Limb (tissue), 2 donors: ENCODE results near the gene NRG2.

Source experiments
- DNase-seq, 2 donors: peaks; one replicate each; pipeline ENCODE4 v3.0.0-alpha.2; 2016; ENCODE audit errors: extremely low spot score in 2 of 2

The NRG2 gene

GRCh38 chr5:140042643-140043507 lies at the start of gene NRG2:
Gene NRG2 (minus strand): TSS chr5:140043299.
- peak; percentile 12 to 80 for DNase-seq

DNA sequence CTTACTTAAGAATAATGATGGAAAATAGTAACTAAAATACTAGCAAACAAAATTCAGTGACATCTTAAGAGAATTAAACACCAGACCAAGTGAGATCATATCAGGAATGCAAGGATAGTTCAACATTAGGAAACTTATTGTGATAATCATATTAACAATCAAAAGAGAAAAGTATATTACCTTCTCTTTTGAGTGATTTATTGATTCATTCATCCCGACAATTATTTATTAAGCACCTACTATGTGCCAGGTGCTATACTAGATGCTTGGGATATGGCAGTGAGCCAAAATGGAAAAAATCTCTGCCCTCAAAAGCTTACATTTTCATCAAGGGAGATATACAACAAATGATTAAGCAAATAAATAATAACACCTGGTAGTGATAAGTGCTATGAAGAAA lies 47.2 kb upstream of the NRG2 start:
- DNase-seq: no peak

- DNase-seq: no peak
These were observed 41.4 kb upstream of the NRG2 start for GRCh38 chr5:140084541-140084940.

DNA sequence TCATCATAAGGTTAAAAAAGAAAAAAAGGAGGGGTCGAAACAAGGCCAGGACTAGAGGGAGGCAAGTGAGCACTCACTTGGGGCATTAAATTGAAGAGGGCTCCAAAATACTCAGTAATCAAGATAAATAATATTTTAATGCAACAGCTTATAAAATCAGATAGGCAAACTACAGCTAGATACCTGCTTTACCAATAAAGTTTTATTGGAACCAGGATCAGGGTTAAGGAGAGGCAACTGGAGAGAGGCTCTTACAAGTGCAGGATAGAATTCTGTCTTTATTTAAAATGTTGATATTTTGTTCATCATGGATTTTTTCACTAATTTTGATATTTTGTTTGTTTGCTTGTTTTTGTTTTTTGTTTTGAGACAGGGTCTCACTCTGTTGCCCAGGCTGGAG lies 40.6 kb upstream of the NRG2 start:
- DNase-seq: no peak

- DNase-seq: no peak
These were observed 40.0 kb upstream of the NRG2 start for GRCh38 chr5:140083120-140083519.

DNA sequence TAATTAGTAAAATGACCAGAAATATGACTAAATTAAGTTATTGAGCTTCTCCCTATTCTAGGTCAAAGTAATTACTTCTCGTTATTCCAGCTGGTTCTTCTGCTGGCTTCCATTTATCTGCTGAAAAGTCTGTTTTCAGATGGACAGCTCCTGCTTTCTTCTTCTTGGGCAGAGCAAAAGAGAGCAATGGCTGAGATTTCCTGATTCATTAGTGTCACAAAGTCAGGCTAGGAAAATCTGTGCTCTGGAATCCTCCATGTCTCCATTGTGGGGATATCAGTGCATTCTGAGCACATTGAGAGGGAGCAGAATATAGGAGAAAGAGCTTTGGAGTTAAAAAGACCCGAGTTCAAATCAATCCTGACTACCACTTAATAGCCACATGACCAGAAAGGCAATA lies 33.7 kb upstream of the NRG2 start:
- DNase-seq: no peak

- DNase-seq: no peak
These were observed 33.0 kb upstream of the NRG2 start for GRCh38 chr5:140076142-140076541.

- DNase-seq: no peak
These were observed 32.3 kb upstream of the NRG2 start for GRCh38 chr5:140075371-140075770.

DNA sequence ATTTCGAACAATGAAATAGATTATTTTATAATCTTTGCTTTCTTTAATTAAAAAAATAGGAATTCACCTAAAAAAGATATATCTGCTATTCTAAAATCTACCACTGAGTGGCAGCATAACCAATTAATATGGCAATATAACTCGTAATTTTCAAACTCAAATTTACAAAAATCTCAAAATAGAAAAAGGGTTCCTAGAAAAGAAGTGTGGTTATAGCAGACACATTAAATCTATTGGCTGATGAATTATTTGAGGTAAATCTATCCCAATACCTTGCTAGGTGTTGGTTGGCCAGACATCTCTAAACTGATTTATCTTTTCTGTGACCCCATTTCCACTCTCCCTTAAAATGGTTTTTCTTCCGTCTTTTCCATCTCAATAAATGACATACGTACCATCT lies 30.2 kb upstream of the NRG2 start:
- DNase-seq: no peak

GRCh38 chr5:140072812-140073211 lies 29.7 kb upstream of the NRG2 start:
- DNase-seq: no peak

DNA sequence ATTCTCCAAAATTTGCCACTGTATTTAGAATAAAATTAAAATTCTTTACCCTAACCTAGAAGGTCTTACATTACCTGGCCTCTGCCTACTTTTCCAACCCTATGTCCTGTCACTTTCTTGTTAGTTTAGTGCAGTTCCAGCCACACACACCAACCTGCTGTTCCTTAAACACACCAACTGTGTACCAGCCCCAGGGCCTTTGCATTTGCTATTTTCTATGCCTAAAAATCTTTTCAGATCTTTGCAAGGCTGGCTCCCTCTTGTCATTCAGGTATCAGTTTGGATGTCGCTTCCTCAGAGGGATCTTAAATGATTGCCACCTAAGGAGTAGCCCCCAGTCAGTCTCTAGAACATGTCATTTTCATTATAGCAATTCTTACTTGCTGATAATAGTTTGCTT lies 17.7 kb upstream of the NRG2 start:
- DNase-seq: no peak

- DNase-seq: no peak
These were observed 15.3 kb upstream of the NRG2 start for GRCh38 chr5:140058212-140058932.

DNA sequence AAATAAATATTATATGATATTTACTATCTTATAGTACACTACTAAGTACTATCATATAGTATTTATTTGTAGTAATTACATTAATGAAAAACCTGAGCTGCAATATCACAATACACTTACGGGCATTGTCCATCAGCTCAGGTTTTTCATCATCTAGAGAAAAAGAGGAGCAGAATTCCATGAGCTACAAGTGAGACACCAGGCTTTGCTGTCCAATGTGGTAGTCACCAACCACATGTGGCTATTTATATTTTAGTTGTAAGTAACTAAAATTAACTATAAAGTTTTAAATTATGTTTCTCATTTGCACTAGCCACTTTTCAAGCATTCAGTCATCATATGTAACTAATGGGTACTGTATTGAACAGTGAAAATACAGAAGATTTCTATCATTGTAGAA lies 13.8 kb upstream of the NRG2 start:
- DNase-seq: no peak

DNA sequence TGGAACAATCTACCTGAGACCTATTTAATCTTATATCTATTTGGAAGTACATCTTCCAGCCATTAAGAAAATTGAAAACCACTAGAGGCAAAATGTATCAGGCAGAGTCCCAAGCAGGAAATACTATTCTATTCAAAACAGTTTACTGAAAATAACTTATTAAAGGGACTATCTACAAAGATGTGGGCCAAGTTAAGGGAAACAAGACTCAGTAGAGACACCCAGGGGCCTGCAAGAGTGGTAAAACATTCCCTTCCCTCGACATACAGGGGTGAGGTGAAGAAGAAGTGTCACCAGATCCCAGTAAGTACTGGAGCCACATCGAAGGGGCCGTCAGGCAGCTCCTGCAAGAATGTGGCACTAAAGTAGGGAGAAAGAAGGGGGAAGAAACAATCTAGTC lies 12.1 kb upstream of the NRG2 start:
- DNase-seq: no peak

- no peak for DNase-seq
These were observed 11.1 kb upstream of the NRG2 start for GRCh38 chr5:140054086-140054689.

DNA sequence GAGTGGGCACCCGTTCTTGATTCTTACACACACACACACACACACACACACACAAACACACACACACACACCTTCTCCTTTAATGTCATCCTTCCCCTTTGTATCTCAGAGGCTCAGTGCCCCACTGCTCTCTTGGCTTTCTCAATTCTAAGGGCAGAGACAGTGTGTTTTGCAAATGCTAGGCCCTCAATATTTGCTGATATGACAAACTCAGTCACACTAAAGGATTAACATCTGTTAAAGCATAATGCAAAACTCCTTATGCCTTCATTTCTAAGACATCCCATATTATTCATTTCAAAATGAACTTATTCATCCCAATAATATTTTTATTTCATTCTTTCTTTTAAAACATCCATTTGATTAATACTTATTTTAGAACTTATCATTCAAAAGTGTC lies 8.9 kb upstream of the NRG2 start:
- no peak for DNase-seq

GRCh38 chr5:140049713-140050112 lies 6.6 kb upstream of the NRG2 start:
- no peak for DNase-seq

DNA sequence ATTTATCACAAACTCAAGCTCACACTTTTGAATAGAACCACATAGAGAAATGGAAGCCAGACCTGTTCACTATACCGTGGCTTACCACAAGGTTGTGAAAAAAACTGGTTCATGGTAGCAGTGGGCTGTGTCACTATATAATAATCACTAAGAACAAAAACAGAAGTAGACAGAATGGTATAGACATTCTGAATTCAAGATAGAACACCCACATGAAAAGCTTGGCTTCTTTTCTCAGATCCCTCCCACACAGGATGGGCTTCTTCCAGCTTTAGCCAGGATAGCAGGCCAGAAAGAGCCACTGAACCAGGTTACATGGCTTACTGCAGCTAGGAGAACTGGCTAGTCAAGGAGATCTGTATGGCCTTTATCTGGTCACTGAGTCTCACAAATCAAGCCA lies 6.1 kb upstream of the NRG2 start:
- DNase-seq: no peak

GRCh38 chr5:140044041-140044440 lies 942 bp upstream of the NRG2 start:
- no peak for DNase-seq

DNA sequence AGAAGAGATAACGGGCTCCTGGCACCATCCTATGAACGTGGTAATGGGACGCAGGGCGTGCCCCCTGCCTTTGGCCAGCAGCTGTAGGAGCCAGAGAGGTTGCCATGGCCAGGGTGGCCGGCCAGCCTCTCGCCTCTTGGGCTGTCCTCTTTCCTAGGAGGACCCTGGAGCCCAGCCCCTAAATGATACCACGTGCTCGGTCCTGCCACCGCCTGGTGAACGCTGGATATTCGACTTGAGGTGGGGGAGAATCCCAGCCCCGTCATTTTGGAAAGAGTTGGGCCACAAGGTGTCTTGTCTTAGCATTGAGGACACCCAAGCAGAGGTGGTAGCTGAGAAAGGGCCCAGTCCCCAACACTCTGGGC lies 391 bp upstream of the NRG2 start:
- DNase-seq: peak in 1 of 2 donors; percentile 50

GRCh38 chr5:140042393-140042642 lies 781 bp downstream of the NRG2 start:
- no peak for DNase-seq

DNA sequence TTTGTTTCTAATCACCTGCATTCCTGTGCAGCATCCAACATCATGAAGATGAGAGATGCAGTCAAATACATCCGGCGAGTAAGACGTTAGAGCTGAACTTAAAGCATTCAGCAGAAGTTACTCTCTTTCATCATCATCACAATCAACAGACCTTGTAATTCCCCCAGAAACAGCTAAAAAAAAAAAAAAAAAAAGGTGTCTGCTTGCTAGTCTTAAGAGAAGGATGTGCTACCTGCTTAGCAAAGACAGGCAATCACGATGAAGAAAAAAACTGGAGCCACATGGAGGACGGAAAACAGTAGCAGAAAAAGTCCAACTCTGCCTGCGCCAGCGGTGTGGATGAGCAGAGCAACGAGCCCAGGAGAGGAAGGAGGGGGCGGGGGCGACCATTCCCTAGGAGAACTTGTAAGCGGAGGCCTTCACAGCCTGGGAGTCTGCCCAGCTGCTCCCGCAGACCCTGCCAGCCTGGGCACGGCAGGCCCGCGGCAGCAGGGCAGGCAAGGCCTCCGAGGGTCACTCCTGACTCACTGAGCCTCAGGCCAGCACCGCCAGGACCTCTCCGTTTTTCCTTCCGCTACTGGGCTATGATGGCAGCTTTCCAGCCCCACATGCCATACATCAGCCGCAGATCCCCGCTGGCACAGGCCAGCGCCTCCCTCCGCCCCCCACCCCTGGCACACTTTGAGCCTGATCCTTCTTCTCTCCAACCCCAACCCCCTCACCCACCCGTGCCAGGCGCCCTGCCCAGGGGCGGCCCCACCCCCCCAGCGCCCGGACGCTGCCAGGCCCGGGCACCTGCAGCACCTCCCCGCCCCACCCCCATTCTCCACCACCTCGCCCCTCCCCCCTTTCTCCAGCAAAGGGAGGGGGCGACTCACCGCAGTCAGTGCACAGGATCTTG lies 1.4 kb downstream of the NRG2 start:
- DNase-seq: peak in 1 of 2 donors; percentile 68
